Pancreas (tissue), 10 donors: ENCODE data around the gene GOLGA6L25. TPM values are rescaled to one million over a fixed set of nuclear protein-coding genes. Genes with fewer than 3 reads are reported as not detected.
"Not testable (repeated sequence)": the region's sequence is repeated elsewhere in the genome, so short reads cannot be mapped to it uniquely, and the experiment has no call there.

Experiments
- ATAC-seq, 4 donors: fragments of 200-7000 bp; cut with Tn5 transposase; one replicate each; pipeline versions ENCODE4 v1.8.0 to v1.9.1; 2020; ENCODE audit warnings: mild to moderate bottlenecking in 4 of 4, moderate library complexity in 4 of 4
- DNase-seq, 6 donors: peaks; one replicate each; pipeline ENCODE4 v3.0.0-alpha.2; 2020
- FAIRE-seq: peaks from 2 replicates; lab custom pipeline; 2012; peaks lifted over from hg19 to GRCh38; lab: Jason Lieb, UNC
- H3K27ac ChIP-seq, 4 donors: fragments of 200-600 bp; sonication (generic); 1 replicate in 3 of 4; 2 replicates in 1 of 4; pipeline versions ENCODE4 v1.5.0 to v1.8.0; 2020
- H3K27me3 ChIP-seq, 4 donors: fragments of 200-600 bp; one replicate each; pipeline ENCODE4 v1.8.0; 2021
- H3K36me3 ChIP-seq, 3 donors: fragments of 200-600 bp; sonication (generic) in 1 of 3; one replicate each; pipeline versions ENCODE4 v1.5.0 to v1.8.0; 2020 to 2021
- H3K4me1 ChIP-seq, 3 donors: fragments of 200-600 bp; one replicate each; pipeline ENCODE4 v1.8.0; 2021
- H3K4me3 ChIP-seq, 4 donors: fragments of 200-600 bp; sonication (generic) in 2 of 4; one replicate each; pipeline versions ENCODE4 v1.5.0 to v1.8.0; 2020 to 2021
- H3K9me3 ChIP-seq, 4 donors: fragments of 200-600 bp; one replicate each; pipeline ENCODE4 v1.8.0; 2021
- WGBS, 2 donors: extraction: QIAGEN DNeasy Blood & Tissue Kit; methylation state at CpG; one replicate each; pipeline ENCODE4 v1.1.7; 2013; 5-methylcytosine and 5-hydroxymethylcytosine counted together
- intact Hi-C, 3 donors: fragments of 100-400 bp; cut with DNase I; formaldehyde crosslinking; loops; one replicate each; pipeline versions ENCODE4 v1.11.1 to v1.14.2; 2022
- polyA plus RNA-seq, 2 donors: library from polyadenylated mRNA; stranded (reverse); fragments of 200-250 nt; gene quantifications; one replicate each; pipeline ENCODE4 v1.2.3, GENCODE V29; 2013
- total RNA-seq, 6 donors: library from RNA; stranded (reverse); fragmentation: NEBNext Ultra II Directional in 4 of 6; extraction: Animal tissue kit (Norgen Biotek cat#: 25700) in 4 of 6; gene quantifications; one replicate each; pipeline versions ENCODE4 v1.2.1 to v1.2.4, GENCODE V29; 2021 to 2023
- donor health status: healthy with polysubstance abuse.
- donor health status: DM: no; HTN: no; CAD: no; lungs with moderate emphysema.
- donor health status: DM: no; HTN: no; CAD: no.
- donor health status: control.
- donor health status: control.
- donor health status: Bipolar disorder and iron deficiency.
- donor health status: DM: yes; HTN: yes; CAD: no.
- donor health status: DM: no; HTN: no; CAD: no.
- donor health status: DM: no; HTN: no; CAD: no.
- donor health status: DM: yes; HTN: yes; CAD: no.

GOLGA6L25 gene
- total and polyA plus RNA-seq, 8 donors = not detected

DNA sequence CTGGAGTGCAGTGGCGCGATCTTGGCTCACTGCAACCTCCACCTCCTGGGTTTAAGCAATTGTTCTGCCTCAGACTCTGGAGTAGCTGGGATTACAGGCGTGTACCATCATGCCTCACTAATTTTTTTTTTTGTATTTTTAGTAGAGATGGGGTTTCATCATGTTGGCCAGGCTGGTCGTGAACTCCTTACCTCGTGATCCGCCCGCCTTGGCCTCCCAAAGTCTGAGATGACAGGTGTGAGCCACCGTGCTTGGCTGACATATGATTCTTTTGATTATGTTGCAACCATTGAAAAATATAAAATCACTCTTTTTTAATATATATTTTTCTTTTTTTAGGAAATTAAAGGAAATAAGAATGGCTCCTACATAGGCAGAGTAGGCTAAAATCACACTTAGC, 44.8 kb downstream of the GOLGA6L25 start:
- H3K27ac ChIP-seq, H3K4me1 ChIP-seq, FAIRE-seq, ATAC-seq, intact Hi-C loops, DNase-seq, H3K4me3 ChIP-seq, H3K9me3 ChIP-seq, H3K36me3 ChIP-seq, H3K27me3 ChIP-seq: not testable (repeated sequence)
- 77 to 91% methylated on average over 2 to 5 of the region's 8 CpGs for WGBS, 2 donors

DNA sequence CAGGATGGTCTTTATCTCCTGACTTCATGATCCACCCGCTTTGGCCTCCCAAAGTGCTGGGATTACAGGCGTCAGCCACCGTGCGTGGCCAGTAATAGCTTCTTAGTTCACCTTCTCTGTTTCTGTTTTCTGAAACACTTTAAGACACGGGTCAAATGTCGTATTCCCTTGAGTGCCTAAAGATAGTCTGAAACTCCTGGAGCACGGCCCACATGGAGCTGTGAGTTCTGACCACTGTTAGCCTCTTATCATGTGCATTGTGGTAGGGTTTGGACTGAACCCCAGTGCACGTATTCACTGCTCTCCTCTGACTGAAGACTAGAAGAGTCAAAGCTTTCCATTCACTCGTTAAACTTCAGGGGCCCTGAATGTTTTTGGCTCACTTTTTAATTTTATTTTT, 48.8 kb downstream of the GOLGA6L25 start:
- 100% methylated on average over 4 of the region's 9 CpGs for WGBS, 2 donors
- H3K4me1 ChIP-seq, intact Hi-C loops, ATAC-seq, FAIRE-seq, H3K4me3 ChIP-seq, DNase-seq, H3K36me3 ChIP-seq, H3K9me3 ChIP-seq, H3K27me3 ChIP-seq, H3K27ac ChIP-seq: not testable (repeated sequence)

Other genes starting within 250 kb of the GOLGA6L25 start
- gene HERC2, start 231.4 kb upstream of the GOLGA6L25 start, total RNA-seq = 10 to 100 TPM; 23.7 to 38.7 (median 26.4) TPM
- gene HERC2, start 231.4 kb upstream of the GOLGA6L25 start, polyA plus RNA-seq = 10 to 100 TPM; 24.0 to 30.5 TPM
- gene GOLGA6L24, start 195.5 kb upstream of the GOLGA6L25 start, total RNA-seq = not detected
- gene GOLGA6L24, start 195.5 kb upstream of the GOLGA6L25 start, polyA plus RNA-seq = under 1 TPM in 1 of 2 donors, not detected in 1; 0.07 TPM
- gene GOLGA8F, start 174.9 kb upstream of the GOLGA6L25 start, total RNA-seq = under 1 TPM in 1 of 6 donors, not detected in 5; 0.09 TPM
- gene GOLGA8F, start 174.9 kb upstream of the GOLGA6L25 start, polyA plus RNA-seq = not detected
- gene GOLGA8G, start 20.6 kb upstream of the GOLGA6L25 start, total RNA-seq = under 1 TPM in 1 of 6 donors, not detected in 5; 0.08 TPM
- under 1 TPM in 1 of 2 donors, not detected in 1; 0.08 TPM for gene GOLGA8G, start 20.6 kb upstream of the GOLGA6L25 start, polyA plus RNA-seq
- 1 to 10 TPM in 5 of 6 donors, under 1 TPM in 1; 0.69 to 2.1 (median 1.5) TPM for gene GOLGA8M, start 158.9 kb downstream of the GOLGA6L25 start, total RNA-seq
- 1 to 10 TPM in 1 of 2 donors, under 1 TPM in 1; 0.80 to 1.4 TPM for gene GOLGA8M, start 158.9 kb downstream of the GOLGA6L25 start, polyA plus RNA-seq